Measurements from ENCODE around the gene SLC49A3. TPM values are rescaled to one million over a fixed set of nuclear protein-coding genes. Genes with fewer than 3 reads are reported as not detected.
A peak's percentile ranks its signal among the peaks of the same experiment; 100 is the strongest.
"Not testable (repeated sequence)": the region's sequence is repeated elsewhere in the genome, so short reads cannot be mapped to it uniquely, and the experiment has no call there.

The SLC49A3 gene
- total and polyA plus RNA-seq, 2 of the 13 experiments (the other 11 are each of a cell fraction or from before 2014, with no cell fraction given): 0.07 to 0.17 TPM

- H3K36me3 ChIP-seq (replicated peaks in 1 of 2; ENCODE audit: control insufficient read depth in 1 of 2, insufficient read depth in 2 of 2, low read length in 2 of 2); H3K9ac ChIP-seq (ENCODE audit: insufficient read depth, low read depth, low read length); DNase-seq (ENCODE audit: low spot score); H4K20me1 ChIP-seq (ENCODE audit: insufficient read depth, low read length); intact Hi-C loops (cut with micrococcal nuclease; ENCODE audit: unreplicated experiment); H3K4me1 ChIP-seq (ENCODE audit: insufficient read depth, low read length); H2AFZ ChIP-seq (ENCODE audit: low read length); in situ Hi-C loops (cut with HindIII; ENCODE audit: extremely low pct_ligation_motif_present, low pct_unique_long_range_greater_than_20kb); CTCF ChIA-PET (ENCODE audit: low intra/inter-chr PET ratio, low total read pairs); POLR2A ChIA-PET; FAIRE-seq; H3K27ac ChIP-seq (ENCODE audit: extremely low read length, insufficient read depth, low read length); ATAC-seq; H3K4me3 ChIP-seq (replicated peaks in 1 of 3; ENCODE audit: insufficient read depth in 1 of 3, low read depth in 2 of 3, low read length in 3 of 3); BruUV-seq (replicated peaks); H3K4me2 ChIP-seq (ENCODE audit: low read depth, low read length); H3K79me2 ChIP-seq (ENCODE audit: insufficient read depth, low read length); H3K9me3 ChIP-seq (ENCODE audit: low read length); TF ChIP-seq ATF7 (CRISPR knock-in tag; IDR thresholded peaks at IDR 0.05): not testable (repeated sequence)
- H3K27me3 ChIP-seq (ENCODE audit: control insufficient read depth in 1 of 2, insufficient read depth in 2 of 2, low read length in 2 of 2): peaks cover 3 to 11% of the 10 kb centered on the region in 2 experiments; a peak in 4 of 5 replicates
- 44% methylated on average over 6 of the region's 6 CpGs for WGBS (ENCODE audit: low lambda C conversion rate)
- peak; percentile 34 for TF ChIP-seq ATF7 (IDR thresholded peaks at IDR 0.05)
Observed at GRCh38 chr4:642366-642765, 46.6 kb downstream of the SLC49A3 start.

GRCh38 chr4:637536-638280, 51.2 kb downstream of the SLC49A3 start:
- WGBS (ENCODE audit: low lambda C conversion rate): 39% methylated on average over 19 of the region's 32 CpGs
- TF ChIP-seq ZNF414 (CRISPR knock-in tag; IDR thresholded peaks at IDR 0.05): no peak
- Histone ChIP-seq H2AFZ (ENCODE audit: low read length) (no peak overlapping the region), H3K36me3 (replicated peaks in 1 of 2; ENCODE audit: control insufficient read depth in 1 of 2, insufficient read depth in 2 of 2, low read length in 2 of 2) (no peaks in the 10 kb centered on the region), H4K20me1 (ENCODE audit: insufficient read depth, low read length) (no peaks in the 10 kb centered on the region), H3K9ac (ENCODE audit: insufficient read depth, low read depth, low read length) (no peak overlapping the region), H3K9me3 (ENCODE audit: low read length) (peaks cover 9% of the 10 kb centered on the region; the same call in 1 of the 2 replicates), H3K27me3 (ENCODE audit: control insufficient read depth in 1 of 2, insufficient read depth in 2 of 2, low read length in 2 of 2) (peaks cover 6 to 45% of the 10 kb centered on the region in 2 experiments; a peak in 4 of 5 replicates), H3K4me2 (ENCODE audit: low read depth, low read length) (0 out of 2 replicates have a peak overlapping the region, but pooled peaks have one; percentile 18), H3K27ac (ENCODE audit: extremely low read length, insufficient read depth, low read length) (no peak overlapping the region), H3K4me1 (ENCODE audit: insufficient read depth, low read length) (no peaks in the 10 kb centered on the region), H3K79me2 (ENCODE audit: insufficient read depth, low read length) (no peaks in the 10 kb centered on the region), H3K4me3 (replicated peaks in 1 of 3; ENCODE audit: insufficient read depth in 1 of 3, low read depth in 2 of 3, low read length in 3 of 3) (no peak overlapping the region)
- no peak for DNase-seq (ENCODE audit: low spot score)
- no TSS peak for BruUV-seq (replicated peaks)
- intact Hi-C loops (cut with micrococcal nuclease; ENCODE audit: unreplicated experiment) (no loop called here), in situ Hi-C loops (cut with HindIII; ENCODE audit: extremely low pct_ligation_motif_present, low pct_unique_long_range_greater_than_20kb) (no loop called here)
- no peak for ATAC-seq
- CTCF ChIA-PET (ENCODE audit: low intra/inter-chr PET ratio, low total read pairs): no interaction called here
- FAIRE-seq: no peak
- POLR2A ChIA-PET: no interaction called here
